Caco-2 (cell line): ENCODE data around the gene KIF2C. TPM values are rescaled to one million over a fixed set of nuclear protein-coding genes. Genes with fewer than 3 reads are reported as not detected.

Experiments
- BruUV-seq: library from RNA; stranded (reverse); fragments of 400-500 nt; replicated peaks from 2 replicates; lab custom pipeline; 2021; lab: Mats Ljungman, UMichigan
- CTCF ChIA-PET: fragments of 300-600 bp; sonication (Branson Sonifier 250); formaldehyde crosslinking; loops from one replicate; lab custom pipeline; 2022; ENCODE audit warnings: antibody characterized with exemption; lab: Charles Lee
- POLR2A ChIA-PET: fragments of 300-600 bp; sonication (Branson Sonifier 250); formaldehyde crosslinking; loops from one replicate; lab custom pipeline; 2022; ENCODE audit warnings: antibody characterized with exemption; lab: Charles Lee
- DNase-seq, 2 experiments: peaks; one replicate each; pipeline versions ENCODE4 v3.0.0 to v3.0.0-alpha.2; 2020 to 2022
- H3K27me3 ChIP-seq: replicated peaks from 2 replicates; pipeline ENCODE4 v1.6.0; 2011; ENCODE audit warnings: low read length; ENCODE audit not compliant: control insufficient read depth, insufficient read depth
- H3K36me3 ChIP-seq: 2 replicates; pipeline ENCODE4 v1.5.1; 2011; ENCODE audit warnings: low read length; ENCODE audit not compliant: control insufficient read depth, insufficient read depth
- H3K4me1 ChIP-seq: fragments of 250-450 bp; sonication (Bioruptor Pico); 2 replicates; pipeline ENCODE4 v1.5.1; 2020; ENCODE audit warnings: mild to moderate bottlenecking
- H3K4me3 ChIP-seq: 2 replicates; pipeline ENCODE4 v1.5.1; 2011; ENCODE audit warnings: low read depth, mild to moderate bottlenecking, control low read depth, low read length
- H3K9me3 ChIP-seq: fragments of 250-450 bp; sonication (Bioruptor Pico); 2 replicates; pipeline ENCODE4 v1.5.1; 2020; ENCODE audit warnings: mild to moderate bottlenecking, moderate library complexity
- H3K27ac Mint-ChIP-seq: one replicate; pipeline ENCODE4 v1.8.0; 2022; ENCODE audit warnings: mixed read lengths; ENCODE audit not compliant: unreplicated experiment
- H3K27me3 Mint-ChIP-seq: one replicate; pipeline ENCODE4 v1.8.0; 2022; ENCODE audit warnings: mixed read lengths; ENCODE audit not compliant: insufficient read depth, unreplicated experiment
- H3K36me3 Mint-ChIP-seq: one replicate; pipeline ENCODE4 v1.8.0; 2022; ENCODE audit warnings: mild to moderate bottlenecking, mixed read lengths; ENCODE audit not compliant: insufficient read depth, unreplicated experiment
- H3K4me1 Mint-ChIP-seq: one replicate; pipeline ENCODE4 v1.8.0; 2022; ENCODE audit warnings: low read depth, mixed read lengths; ENCODE audit not compliant: unreplicated experiment
- H3K4me3 Mint-ChIP-seq: one replicate; pipeline ENCODE4 v1.8.0; 2022; ENCODE audit warnings: mild to moderate bottlenecking, moderate library complexity, mixed read lengths; ENCODE audit not compliant: unreplicated experiment
- H3K9me3 Mint-ChIP-seq: one replicate; pipeline ENCODE4 v1.8.0; 2022; ENCODE audit warnings: mixed read lengths; ENCODE audit not compliant: unreplicated experiment
- CTCF ChIP-seq, 2 experiments: fragments of 200-600 bp in 1 of 2; IDR thresholded peaks; 1 replicate in 1 of 2; 2 replicates in 1 of 2; pipeline versions ENCODE4 v1.5.1 to v1.8.0; 2011 to 2022; ENCODE audit warnings: antibody characterized with exemption in 1 of 2, control low read depth in 1 of 2, inconsistent platforms in 1 of 2, low read depth in 1 of 2, low read length in 1 of 2, mild to moderate bottlenecking in 1 of 2, moderate library complexity in 1 of 2; ENCODE audit not compliant: insufficient read depth in 1 of 2, severe bottlenecking in 1 of 2, unreplicated experiment in 1 of 2
- intact Hi-C: fragments of 100-400 bp; cut with micrococcal nuclease; formaldehyde crosslinking; loops from one replicate; pipeline ENCODE4 v1.10.0; 2022; ENCODE audit not compliant: unreplicated experiment
- total RNA-seq: library from RNA; stranded (reverse); gene quantifications from 2 replicates; pipeline ENCODE4 v1.2.3, GENCODE V29; 2022

The KIF2C gene
- total RNA-seq, 1 experiment from 2014 or later = 61.0 TPM

DNA sequence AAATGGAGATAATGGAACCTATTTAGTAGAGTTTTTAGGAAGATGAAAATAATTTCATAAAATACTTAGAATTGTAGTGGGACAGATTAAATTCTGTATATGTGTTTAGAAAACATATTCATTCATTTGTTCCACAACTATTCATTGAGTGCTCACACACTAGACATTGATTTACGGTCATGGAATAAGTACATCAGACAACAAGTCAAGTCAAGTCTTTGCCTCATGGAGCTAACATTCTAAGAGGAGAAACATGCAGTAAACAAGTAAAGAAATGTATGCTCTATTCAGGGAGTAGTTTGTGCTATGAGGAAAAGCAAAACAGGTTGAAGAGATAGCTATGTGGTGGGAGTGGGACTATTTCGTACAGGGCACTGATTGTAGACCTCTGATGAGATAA lies 77.7 kb downstream of the KIF2C start:
- Mint-ChIP-seq H3K4me1 (peaks cover 9% of the 10 kb centered on the region), H3K36me3 (peaks cover 19% of the 10 kb centered on the region), H3K27ac (no peak overlapping the region), H3K27me3 (no peaks in the 10 kb centered on the region), H3K4me3 (peak overlapping the region; percentile 80), H3K9me3 (no peaks in the 10 kb centered on the region)
- no peaks in the 10 kb centered on the region for H3K36me3 ChIP-seq
- H3K4me3 ChIP-seq = no peak overlapping the region
- CTCF ChIA-PET = interaction anchor here (0.8 kb wide), 1 partner anchor 86 kb away, joined by 4 read pairs; the partner anchor contains the start of gene RNU5D-1
- no peak for DNase-seq
- POLR2A ChIA-PET = no interaction called here
- intact Hi-C loops = no loop called here
- BruUV-seq = no TSS peak
- no peak for TF ChIP-seq CTCF (IDR thresholded peaks at IDR 0.05; ENCODE audit: insufficient read depth in 1 of 2, low read depth in 1 of 2, low read length in 1 of 2, severe bottlenecking in 1 of 2, unreplicated experiment in 1 of 2)
- H3K27me3 ChIP-seq = no peaks in the 10 kb centered on the region
- H3K4me1 ChIP-seq = peaks cover 14% of the 10 kb centered on the region
- no peaks in the 10 kb centered on the region for H3K9me3 ChIP-seq

Other genes starting within 250 kb of the KIF2C start
- gene TMEM53, start 65.4 kb upstream of the KIF2C start, total RNA-seq = 3.5 and 4.4 TPM in 2 replicates
- 0.37 TPM in 1 of 2 replicates, not detected in the other for gene ARMH1, start 65.1 kb upstream of the KIF2C start, total RNA-seq
- gene RNU5D-1, start 8.7 kb upstream of the KIF2C start, total RNA-seq = 16.3 TPM in 1 of 2 replicates, not detected in the other
- gene RPS8, start 35.7 kb downstream of the KIF2C start, total RNA-seq = 1,451 and 1,467 TPM in 2 replicates
- not detected in 2 replicates for gene BEST4, start 48.3 kb downstream of the KIF2C start, total RNA-seq
- gene PLK3, start 60.5 kb downstream of the KIF2C start, total RNA-seq = 3.2 and 5.2 TPM in 2 replicates
- not detected in 2 replicates for gene DYNLT4, start 67.5 kb downstream of the KIF2C start, total RNA-seq
- gene BTBD19, start 68.7 kb downstream of the KIF2C start, total RNA-seq = 0.53 and 1.6 TPM in 2 replicates
- 0.44 and 0.48 TPM in 2 replicates for gene PTCH2, start 103.4 kb downstream of the KIF2C start, total RNA-seq
- 22.5 and 24.3 TPM in 2 replicates for gene EIF2B3, start 246.8 kb downstream of the KIF2C start, total RNA-seq